Fibroblast of the conjunctiva (primary cell): Measurements from ENCODE around the gene GRXCR2.
A peak's percentile ranks its signal among the peaks of the same experiment; 100 is the strongest.
"Not testable (repeated sequence)": the region's sequence is repeated elsewhere in the genome, so short reads cannot be mapped to it uniquely, and the experiment has no call there.

Experiments
- DNase-seq: peaks from one replicate; pipeline ENCODE4 v3.0.0-alpha.2; 2010; ENCODE audit warnings: low read depth

Gene GRXCR2

GRCh38 chr5:145872914-145873313 lies at the start of gene GRXCR2:
GRXCR2 (minus strand) TSS chr5:145873014; CDS start chr5:145872968, 46 bp downstream.
- no peak for DNase-seq

GRCh38 chr5:145922059-145922458 lies 49.2 kb upstream of the GRXCR2 start:
- no peak for DNase-seq

DNA sequence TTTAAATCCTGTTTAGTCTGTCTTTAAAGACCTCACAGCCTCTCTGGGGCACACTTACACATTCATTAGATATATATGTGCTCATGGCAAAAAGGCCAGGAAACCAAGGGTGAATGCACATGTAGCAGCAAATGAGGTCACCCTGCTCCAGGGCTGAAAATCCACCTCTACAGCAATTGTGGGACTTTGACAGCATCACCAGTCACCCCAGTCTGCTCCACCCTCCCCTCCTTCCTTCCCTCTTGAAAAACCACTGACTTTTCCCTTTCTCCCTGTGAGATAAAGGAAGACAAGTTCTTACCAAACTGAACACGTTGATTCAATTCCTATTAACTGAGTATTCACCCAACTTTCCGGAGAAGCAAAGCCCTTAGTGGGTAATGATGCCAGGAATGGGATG lies 48.4 kb upstream of the GRXCR2 start:
- DNase-seq = no peak

- DNase-seq = no peak
Measured at GRCh38 chr5:145920542-145921210, 47.9 kb upstream of the GRXCR2 start.

DNA sequence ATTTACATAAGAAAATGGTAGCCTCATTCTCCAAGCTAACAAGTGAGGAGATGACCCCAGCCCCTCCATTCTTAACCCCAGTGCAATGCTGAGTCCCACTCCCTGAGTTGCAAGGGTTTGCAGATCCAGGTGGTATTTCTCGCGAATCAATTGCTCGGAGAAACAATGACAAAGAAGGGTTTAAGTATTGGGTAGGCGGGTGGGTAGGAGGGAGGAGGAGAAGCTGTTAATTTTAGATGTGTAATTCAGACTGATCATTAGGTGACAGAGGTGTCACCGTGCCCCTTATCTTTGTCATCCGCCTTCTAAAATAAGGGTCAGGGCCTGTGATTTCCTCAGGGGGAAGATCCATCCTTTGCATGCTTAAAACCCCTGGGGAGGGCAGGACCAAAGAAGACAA lies 46.6 kb upstream of the GRXCR2 start:
- DNase-seq = no peak

DNA sequence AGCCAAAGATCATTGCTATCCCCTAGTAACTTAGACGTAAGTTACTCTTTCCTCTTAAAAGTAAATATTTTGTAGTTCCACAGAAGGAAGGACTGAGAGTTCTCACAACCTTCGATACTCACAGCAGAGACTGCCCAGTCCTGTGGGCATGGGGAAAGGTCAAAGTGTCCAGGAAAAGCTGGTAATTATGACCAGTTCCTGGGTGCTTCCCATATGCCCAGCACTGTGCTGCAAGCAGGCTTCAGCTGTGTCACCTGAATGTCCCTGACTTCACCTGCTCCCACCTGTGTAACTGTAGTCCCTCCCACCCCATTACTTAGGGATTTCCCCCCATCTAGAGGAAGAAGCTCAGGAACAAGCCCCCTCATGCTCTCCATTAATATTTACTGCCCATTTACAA lies 45.6 kb upstream of the GRXCR2 start:
- no peak for DNase-seq

GRCh38 chr5:145917288-145917687 lies 44.5 kb upstream of the GRXCR2 start:
- no peak for DNase-seq

- DNase-seq = no peak
Measured at GRCh38 chr5:145915970-145916638, 43.3 kb upstream of the GRXCR2 start.

DNA sequence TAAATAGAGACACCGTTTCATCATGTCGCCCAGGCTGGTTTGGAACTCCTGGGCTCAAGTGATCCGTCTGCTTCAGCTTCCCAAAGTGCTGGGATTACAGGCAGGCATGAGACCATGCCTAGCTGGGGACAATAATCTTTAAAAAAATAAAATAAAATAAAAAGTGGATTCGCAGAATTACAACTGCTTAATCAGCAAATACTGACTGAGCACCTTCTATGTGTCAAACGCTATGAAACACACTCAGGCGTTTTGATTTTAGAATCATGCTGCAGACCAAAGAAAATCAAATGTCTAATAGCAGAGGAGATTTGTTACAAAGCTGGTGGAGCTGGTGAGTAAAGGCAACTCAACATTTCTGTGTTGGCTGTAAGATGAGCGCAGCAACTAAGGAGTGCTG lies 40.9 kb upstream of the GRXCR2 start:
- no peak for DNase-seq

- DNase-seq = no peak
Measured at GRCh38 chr5:145912594-145912993, 39.8 kb upstream of the GRXCR2 start.

DNA sequence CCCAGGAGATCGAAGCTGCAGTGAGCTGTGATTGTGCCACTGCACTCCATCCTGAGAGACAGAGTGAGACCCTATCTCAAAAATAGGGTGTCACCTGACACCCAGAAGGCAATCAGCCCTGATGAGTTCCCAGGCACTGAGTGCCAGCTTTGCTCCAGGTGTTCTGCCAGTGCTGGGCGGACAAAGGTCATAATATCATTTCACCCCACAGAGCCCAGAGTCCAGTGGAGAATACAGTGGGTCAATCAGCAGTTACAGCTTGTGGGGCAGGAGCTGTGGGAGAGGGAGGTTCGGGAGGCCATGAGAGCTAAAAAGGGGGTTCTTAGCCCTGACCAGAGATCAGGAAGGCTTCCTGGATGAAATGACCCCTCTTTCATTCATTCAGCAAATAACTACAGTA lies 39.2 kb upstream of the GRXCR2 start:
- DNase-seq = no peak

DNA sequence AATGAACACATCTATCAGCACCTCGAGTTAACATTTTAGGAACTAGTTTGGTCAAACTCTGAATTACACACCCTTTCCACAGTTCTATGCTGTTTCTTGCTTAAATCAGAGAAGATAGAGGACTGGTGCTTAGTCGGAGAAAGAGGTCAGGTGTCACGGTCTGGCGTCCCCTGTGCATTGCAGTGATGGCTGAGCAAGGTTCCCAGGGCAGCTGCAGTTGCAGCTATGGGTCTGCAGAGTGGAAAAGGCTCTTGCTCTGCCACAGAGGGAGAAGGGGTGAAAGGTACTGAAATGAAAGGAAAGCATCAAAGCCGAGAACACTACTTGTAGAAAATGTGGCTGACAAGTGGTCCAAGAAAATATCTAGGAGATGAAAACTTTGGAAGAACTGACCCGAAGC lies 38.4 kb upstream of the GRXCR2 start:
- DNase-seq = no peak

GRCh38 chr5:145908206-145908960 lies 35.6 kb upstream of the GRXCR2 start:
- no peak for DNase-seq

DNA sequence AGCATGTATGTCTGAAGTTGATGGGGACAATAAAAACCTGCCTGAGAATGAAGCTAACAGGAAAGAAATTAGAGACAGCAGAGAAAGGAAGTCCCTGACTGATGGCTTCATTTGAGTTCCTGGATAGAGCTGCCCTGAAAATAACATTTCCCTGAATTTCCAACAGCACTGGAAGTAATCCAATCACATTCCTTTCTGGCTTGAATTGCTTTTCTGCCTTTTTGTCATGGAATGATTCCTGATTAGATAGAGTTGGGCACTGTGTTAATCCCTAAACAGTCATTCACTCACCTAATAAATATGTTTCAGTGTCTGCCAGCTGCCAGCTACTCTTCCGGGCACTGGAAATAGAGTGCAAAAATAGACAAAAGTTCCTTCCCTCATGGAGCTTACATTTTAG lies 33.6 kb upstream of the GRXCR2 start:
- DNase-seq = no peak

DNA sequence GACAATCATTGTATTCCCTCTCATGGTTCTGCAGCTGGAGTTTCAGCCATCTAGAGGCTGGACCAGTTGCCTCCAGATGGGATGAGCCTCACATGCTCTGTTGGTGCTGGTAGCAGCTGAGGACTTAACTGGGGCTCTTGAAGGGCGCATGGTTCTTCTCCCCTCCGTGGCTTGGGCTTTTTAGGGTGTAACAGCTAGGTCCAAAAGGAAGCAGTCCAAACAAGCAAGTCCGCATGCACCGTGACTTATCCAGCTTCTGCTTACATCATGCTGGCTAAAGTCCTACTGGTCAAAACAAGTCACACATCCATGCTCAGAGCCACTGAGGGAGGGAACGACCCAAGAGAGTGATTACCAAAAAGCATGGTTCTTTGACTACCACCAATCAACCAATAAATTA lies 31.9 kb upstream of the GRXCR2 start:
- no peak for DNase-seq

DNA sequence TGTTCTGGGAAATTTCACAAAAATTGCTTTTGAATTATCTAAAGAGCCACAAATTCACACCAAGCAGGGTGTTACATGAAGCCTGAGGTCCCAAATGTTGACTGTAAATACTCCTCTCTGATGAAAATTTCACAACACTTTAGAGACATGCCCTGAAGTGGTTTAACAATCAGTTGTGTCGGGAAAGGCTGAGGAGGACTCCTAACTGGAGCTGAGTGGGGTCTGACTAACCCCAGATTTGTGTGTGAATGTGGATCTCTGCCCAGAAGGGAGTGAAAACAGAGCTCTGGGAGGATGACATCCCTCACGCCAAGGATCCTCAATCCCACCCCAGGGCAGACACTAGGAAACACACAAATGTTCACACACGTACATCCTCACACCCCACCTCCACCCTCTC lies 31.1 kb upstream of the GRXCR2 start:
- DNase-seq = no peak

- no peak for DNase-seq
Measured at GRCh38 chr5:145903113-145903512, 30.3 kb upstream of the GRXCR2 start.

- no peak for DNase-seq
Measured at GRCh38 chr5:145902421-145902820, 29.6 kb upstream of the GRXCR2 start.

DNA sequence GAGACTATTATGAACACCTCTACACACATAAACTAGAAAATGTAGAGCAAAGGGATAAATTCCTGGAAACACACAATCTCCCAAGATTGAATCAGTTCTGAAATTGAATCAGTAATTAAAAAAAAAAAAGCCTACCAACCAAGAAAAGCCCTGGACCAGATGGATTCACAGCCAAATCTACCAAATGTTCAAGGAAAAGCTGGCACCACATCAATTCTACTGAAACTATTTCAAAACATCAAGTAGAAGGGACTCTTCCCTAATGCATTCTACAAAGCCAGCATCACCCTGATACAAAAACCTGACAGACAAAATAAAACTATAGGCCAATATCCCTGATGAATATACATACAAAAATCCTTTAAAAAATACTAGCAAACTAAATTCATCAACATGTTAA lies 25.4 kb upstream of the GRXCR2 start:
- DNase-seq = no peak

- DNase-seq = not testable (repeated sequence)
Measured at GRCh38 chr5:145891378-145891777, 18.6 kb upstream of the GRXCR2 start.

DNA sequence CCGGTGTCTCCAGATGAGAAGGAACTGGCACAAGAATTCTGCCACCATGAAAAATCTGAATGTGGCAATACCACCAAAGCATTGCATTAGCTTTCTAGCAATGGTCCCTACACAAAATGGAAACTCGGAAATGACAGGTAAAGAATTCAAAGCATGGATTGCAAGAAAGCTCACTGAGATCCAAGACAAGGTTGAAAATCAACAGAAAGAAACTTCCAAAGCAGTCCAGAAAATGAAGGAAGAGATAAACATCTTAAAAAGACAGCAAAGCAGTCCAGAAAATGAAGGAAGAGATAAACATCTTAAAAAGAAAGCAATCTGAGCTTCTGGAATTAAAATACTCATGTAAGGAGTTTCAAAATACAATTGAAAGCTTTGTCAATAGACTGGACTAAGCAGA lies 16.8 kb upstream of the GRXCR2 start:
- no peak for DNase-seq

GRCh38 chr5:145887976-145888574 lies 15.3 kb upstream of the GRXCR2 start:
- peak; percentile 47 for DNase-seq

DNA sequence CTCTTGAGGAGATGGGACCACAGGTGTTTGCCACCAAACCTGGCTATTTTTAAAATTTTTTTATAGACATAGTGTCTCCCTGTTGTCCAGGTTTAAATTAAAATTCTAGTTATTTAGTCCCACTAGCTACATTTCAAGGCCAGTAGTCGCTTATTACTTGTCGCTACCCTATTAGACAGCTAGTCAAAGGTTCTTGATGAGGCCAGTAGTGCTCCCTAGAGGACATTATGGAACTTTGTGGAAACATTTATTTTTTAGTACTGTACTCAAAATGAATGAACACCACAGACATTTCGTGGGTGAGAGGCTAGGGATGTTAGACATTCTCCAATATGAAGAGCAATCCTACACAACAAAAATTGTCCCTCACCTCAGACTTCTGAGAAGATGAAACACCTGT lies 14.4 kb upstream of the GRXCR2 start:
- DNase-seq = no peak
